ENCODE data around the gene PLA2G6. TPM values are rescaled to one million over a fixed set of nuclear protein-coding genes. Genes with fewer than 3 reads are reported as not detected.

Gene PLA2G6
- total RNA-seq, 1 experiment from 2014 or later, result 16.2 TPM

DNA sequence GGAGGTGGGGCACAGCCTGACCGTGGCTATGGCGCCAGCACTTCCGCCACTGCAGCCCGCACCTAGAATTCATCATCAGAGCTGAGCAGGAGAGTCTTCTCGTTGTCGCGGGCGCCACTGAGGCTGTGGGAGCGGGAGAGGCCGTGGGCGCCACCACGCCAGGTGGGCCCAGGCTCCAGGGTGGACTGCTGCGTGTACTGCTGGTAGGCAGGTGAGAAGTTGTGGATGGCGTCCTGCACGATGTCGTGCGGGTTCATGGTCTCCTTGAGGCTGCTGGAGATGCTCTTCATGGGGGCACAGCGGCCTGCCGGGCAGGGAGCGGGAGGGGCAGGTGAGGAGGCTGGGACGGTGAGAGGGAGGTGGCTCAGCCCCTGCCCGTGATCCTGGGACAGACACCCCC is 39.8 kb upstream of the PLA2G6 start:
- DNase-seq (ENCODE audit: low read depth, low spot score) (no peak), ATAC-seq (no peak)
- Histone ChIP-seq H3K27ac (ENCODE audit: low read length) (no peak overlapping the region), H3K4me3 (ENCODE audit: low read depth in 2 of 2, low read length in 2 of 2) (no peak overlapping the region), H3K9me3 (ENCODE audit: control insufficient read depth, insufficient read depth, low read depth, low read length) (no peaks in the 10 kb centered on the region), H3K4me1 (ENCODE audit: control insufficient read depth, insufficient read depth, low read length) (peaks cover 25% of the 10 kb centered on the region), H3K27me3 (ENCODE audit: control insufficient read depth, insufficient read depth, low read length) (no peaks in the 10 kb centered on the region), H3K36me3 (ENCODE audit: control insufficient read depth, insufficient read depth, low read length) (no peaks in the 10 kb centered on the region)
- ChIA-PET POLR2A (no interaction called here), CTCF (interaction anchor here (0.5 kb wide), 1 partner anchor 32 kb away, joined by 5 read pairs; no protein-coding TSS in a partner anchor)
- intact Hi-C loops (cut with micrococcal nuclease; ENCODE audit: unreplicated experiment) (no loop called here), in situ Hi-C loops (cut with HindIII; ENCODE audit: low pct_unique_long_range_greater_than_20kb, low sequenced_read_pairs) (no loop called here)
- TF ChIP-seq TCF7L2 (IDR thresholded peaks at IDR 0.05; ENCODE audit: low read depth, low read length), result no peak
- no peak for TF ChIP-seq POLR2AphosphoS5 (IDR thresholded peaks at IDR 0.05; ENCODE audit: low read depth, low read length)
- TF ChIP-seq SIN3A (IDR thresholded peaks at IDR 0.05; ENCODE audit: borderline replicate concordance, insufficient read depth, low read depth, low read length), result no peak
- TF ChIP-seq, protein P1, sequence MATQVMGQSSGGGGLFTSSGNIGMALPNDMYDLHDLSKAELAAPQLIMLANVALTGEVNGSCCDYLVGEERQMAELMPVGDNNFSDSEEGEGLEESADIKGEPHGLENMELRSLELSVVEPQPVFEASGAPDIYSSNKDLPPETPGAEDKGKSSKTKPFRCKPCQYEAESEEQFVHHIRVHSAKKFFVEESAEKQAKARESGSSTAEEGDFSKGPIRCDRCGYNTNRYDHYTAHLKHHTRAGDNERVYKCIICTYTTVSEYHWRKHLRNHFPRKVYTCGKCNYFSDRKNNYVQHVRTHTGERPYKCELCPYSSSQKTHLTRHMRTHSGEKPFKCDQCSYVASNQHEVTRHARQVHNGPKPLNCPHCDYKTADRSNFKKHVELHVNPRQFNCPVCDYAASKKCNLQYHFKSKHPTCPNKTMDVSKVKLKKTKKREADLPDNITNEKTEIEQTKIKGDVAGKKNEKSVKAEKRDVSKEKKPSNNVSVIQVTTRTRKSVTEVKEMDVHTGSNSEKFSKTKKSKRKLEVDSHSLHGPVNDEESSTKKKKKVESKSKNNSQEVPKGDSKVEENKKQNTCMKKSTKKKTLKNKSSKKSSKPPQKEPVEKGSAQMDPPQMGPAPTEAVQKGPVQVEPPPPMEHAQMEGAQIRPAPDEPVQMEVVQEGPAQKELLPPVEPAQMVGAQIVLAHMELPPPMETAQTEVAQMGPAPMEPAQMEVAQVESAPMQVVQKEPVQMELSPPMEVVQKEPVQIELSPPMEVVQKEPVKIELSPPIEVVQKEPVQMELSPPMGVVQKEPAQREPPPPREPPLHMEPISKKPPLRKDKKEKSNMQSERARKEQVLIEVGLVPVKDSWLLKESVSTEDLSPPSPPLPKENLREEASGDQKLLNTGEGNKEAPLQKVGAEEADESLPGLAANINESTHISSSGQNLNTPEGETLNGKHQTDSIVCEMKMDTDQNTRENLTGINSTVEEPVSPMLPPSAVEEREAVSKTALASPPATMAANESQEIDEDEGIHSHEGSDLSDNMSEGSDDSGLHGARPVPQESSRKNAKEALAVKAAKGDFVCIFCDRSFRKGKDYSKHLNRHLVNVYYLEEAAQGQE (IDR thresholded peaks at IDR 0.05; ENCODE audit: insufficient read depth in 1 of 2, low read depth in 2 of 2, low read length in 1 of 2), result no peak
- TF ChIP-seq, protein P2, sequence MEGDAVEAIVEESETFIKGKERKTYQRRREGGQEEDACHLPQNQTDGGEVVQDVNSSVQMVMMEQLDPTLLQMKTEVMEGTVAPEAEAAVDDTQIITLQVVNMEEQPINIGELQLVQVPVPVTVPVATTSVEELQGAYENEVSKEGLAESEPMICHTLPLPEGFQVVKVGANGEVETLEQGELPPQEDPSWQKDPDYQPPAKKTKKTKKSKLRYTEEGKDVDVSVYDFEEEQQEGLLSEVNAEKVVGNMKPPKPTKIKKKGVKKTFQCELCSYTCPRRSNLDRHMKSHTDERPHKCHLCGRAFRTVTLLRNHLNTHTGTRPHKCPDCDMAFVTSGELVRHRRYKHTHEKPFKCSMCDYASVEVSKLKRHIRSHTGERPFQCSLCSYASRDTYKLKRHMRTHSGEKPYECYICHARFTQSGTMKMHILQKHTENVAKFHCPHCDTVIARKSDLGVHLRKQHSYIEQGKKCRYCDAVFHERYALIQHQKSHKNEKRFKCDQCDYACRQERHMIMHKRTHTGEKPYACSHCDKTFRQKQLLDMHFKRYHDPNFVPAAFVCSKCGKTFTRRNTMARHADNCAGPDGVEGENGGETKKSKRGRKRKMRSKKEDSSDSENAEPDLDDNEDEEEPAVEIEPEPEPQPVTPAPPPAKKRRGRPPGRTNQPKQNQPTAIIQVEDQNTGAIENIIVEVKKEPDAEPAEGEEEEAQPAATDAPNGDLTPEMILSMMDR (IDR thresholded peaks at IDR 0.05), result no peak
- BruUV-seq (replicated peaks), result no TSS peak

DNA sequence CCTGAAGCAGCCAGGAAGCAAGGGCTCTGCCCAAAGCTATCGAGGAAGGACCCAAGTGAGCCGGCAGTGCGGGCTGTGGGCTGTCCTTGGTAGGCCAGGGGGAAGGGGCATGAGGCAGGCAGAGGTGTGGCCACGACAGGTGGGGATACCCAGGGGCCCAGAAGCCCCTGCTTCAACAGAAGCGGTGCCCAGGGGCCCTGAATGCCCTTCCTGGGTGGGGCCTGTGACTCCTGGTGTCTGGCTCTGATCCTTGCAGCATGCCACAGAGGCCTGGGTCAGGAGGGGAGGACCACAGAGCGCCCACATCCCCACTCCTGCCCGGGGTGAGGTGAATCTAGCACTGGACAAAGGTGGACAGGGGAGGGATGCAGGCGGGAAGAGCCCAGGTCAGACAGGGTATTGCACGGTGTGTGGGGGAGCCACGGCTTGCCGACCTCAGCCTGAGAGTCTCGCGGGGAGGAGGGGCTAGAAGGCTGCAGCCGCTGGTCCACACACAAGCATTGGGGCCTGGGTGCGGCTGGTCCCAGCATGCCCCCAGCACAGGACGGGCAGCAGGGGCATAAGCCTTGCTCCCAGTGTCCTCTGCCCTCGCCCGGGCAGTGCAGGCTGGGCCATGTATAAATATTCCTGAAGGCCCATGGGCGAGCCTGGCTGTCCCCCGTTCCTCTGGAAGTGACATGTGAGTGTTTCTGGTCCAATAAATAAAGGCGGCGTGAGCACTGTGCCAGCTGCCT is 39.2 kb upstream of the PLA2G6 start:
- H3K36me3 ChIP-seq (ENCODE audit: control insufficient read depth, insufficient read depth, low read length), result no peaks in the 10 kb centered on the region
- BruUV-seq (replicated peaks), result no TSS peak
- no peaks in the 10 kb centered on the region for H3K9me3 ChIP-seq (ENCODE audit: control insufficient read depth, insufficient read depth, low read depth, low read length)
- ATAC-seq, result no peak
- DNase-seq (ENCODE audit: low read depth, low spot score), result no peak
- POLR2A ChIA-PET, result no interaction called here
- H3K27me3 ChIP-seq (ENCODE audit: control insufficient read depth, insufficient read depth, low read length), result no peaks in the 10 kb centered on the region
- CTCF ChIA-PET, result no interaction called here
- H3K4me1 ChIP-seq (ENCODE audit: control insufficient read depth, insufficient read depth, low read length), result peaks cover 25% of the 10 kb centered on the region
- in situ Hi-C loops (cut with HindIII; ENCODE audit: low pct_unique_long_range_greater_than_20kb, low sequenced_read_pairs) (no loop called here), intact Hi-C loops (cut with micrococcal nuclease; ENCODE audit: unreplicated experiment) (no loop called here)
- H3K27ac ChIP-seq (ENCODE audit: low read length), result no peak overlapping the region
- TF ChIP-seq, protein P1 (IDR thresholded peaks at IDR 0.05; ENCODE audit: insufficient read depth in 1 of 2, low read depth in 2 of 2, low read length in 1 of 2), result no peak
- TF ChIP-seq, protein P2 (IDR thresholded peaks at IDR 0.05), result no peak
- TF ChIP-seq POLR2AphosphoS5 (IDR thresholded peaks at IDR 0.05; ENCODE audit: low read depth, low read length), result no peak
- no peak overlapping the region for H3K4me3 ChIP-seq (ENCODE audit: low read depth in 2 of 2, low read length in 2 of 2)
